IPS-15b (cell line): ENCODE measurements around the gene ZNF808.
"Not testable (repeated sequence)": the region's sequence is repeated elsewhere in the genome, so short reads cannot be mapped to it uniquely, and the experiment has no call there.

Experiments
- H3K27me3 ChIP-seq: one replicate; pipeline ENCODE4 v1.6.1; 2013; ENCODE audit warnings: low read length; ENCODE audit not compliant: control insufficient read depth, insufficient read depth
- H3K36me3 ChIP-seq: one replicate; pipeline ENCODE4 v1.6.1; 2013; ENCODE audit warnings: low read length; ENCODE audit not compliant: control insufficient read depth, insufficient read depth
- H3K4me1 ChIP-seq: one replicate; pipeline ENCODE4 v1.6.1; 2013; ENCODE audit warnings: mild to moderate bottlenecking, low read length; ENCODE audit not compliant: control insufficient read depth, insufficient read depth
- H3K4me3 ChIP-seq: one replicate; pipeline ENCODE4 v1.5.1; 2013; ENCODE audit warnings: low read depth, low read length
- H3K9ac ChIP-seq: one replicate; pipeline ENCODE4 v1.6.1; 2013; ENCODE audit warnings: low read depth, mild to moderate bottlenecking, low read length
- H3K9me3 ChIP-seq: one replicate; pipeline ENCODE4 v1.6.1; 2013; ENCODE audit warnings: mild to moderate bottlenecking, low read length; ENCODE audit not compliant: control insufficient read depth, insufficient read depth

The ZNF808 gene

DNA sequence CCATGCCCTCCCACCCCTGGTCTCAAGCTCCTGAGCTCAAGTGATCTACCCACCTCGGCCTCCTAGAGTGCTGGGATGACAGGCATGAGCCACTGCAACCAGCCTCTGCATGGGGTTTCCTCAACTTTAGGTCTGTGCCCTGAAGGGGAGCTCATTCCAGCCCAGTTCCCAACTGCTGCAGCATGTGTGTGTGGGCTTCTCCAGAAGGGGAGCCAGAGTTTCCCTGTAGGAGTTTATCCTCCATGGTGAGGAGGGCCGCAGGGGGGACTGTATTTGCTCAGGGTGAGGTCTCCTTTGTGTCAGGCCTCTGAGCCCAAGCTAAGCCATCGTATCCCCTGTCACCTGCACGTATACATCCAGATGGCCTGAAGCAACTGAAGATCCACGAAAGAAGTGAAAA lies 11.3 kb upstream of the ZNF808 start:
- Histone ChIP-seq H3K4me3 (no peak overlapping the region), H3K36me3 (no peaks in the 10 kb centered on the region), H3K4me1 (peaks cover 12% of the 10 kb centered on the region), H3K27me3 (no peaks in the 10 kb centered on the region), H3K9ac (no peak overlapping the region), H3K9me3 (no peaks in the 10 kb centered on the region)

DNA sequence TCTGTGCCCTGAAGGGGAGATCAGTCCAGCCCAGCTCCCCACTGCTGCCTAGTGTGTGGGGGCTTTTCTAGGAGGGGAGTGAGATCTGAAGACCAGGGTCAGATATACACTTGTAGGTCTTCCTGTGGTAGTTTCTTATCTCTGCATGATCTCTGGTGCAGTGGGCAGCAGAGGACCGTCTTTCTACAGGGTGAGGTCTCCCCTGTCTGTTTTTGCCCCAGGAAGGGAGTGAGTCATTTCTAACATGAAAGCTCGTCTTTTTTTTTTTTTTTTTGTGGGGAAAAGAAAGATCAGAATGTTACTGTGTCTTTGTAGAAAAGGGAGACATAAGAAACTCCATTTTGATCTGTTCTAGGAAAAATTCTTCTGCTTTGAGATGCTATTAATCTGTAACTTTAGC lies 8.8 kb upstream of the ZNF808 start:
- Histone ChIP-seq H3K4me3 (no peak overlapping the region), H3K4me1 (peaks cover 14% of the 10 kb centered on the region), H3K27me3 (no peaks in the 10 kb centered on the region), H3K36me3 (no peaks in the 10 kb centered on the region), H3K9me3 (no peaks in the 10 kb centered on the region), H3K9ac (no peak overlapping the region)

GRCh38 chr19:52519175-52519574 lies 8.3 kb upstream of the ZNF808 start:
- H3K4me1 ChIP-seq = peaks cover 14% of the 10 kb centered on the region
- not testable (repeated sequence) for H3K4me3 ChIP-seq, H3K9ac ChIP-seq, H3K36me3 ChIP-seq, H3K27me3 ChIP-seq, H3K9me3 ChIP-seq

GRCh38 chr19:52520013-52520412 lies 7.5 kb upstream of the ZNF808 start:
- Histone ChIP-seq H3K9ac (no peak overlapping the region), H3K4me1 (peaks cover 14% of the 10 kb centered on the region), H3K36me3 (no peaks in the 10 kb centered on the region), H3K9me3 (no peaks in the 10 kb centered on the region), H3K4me3 (no peak overlapping the region), H3K27me3 (no peaks in the 10 kb centered on the region)

DNA sequence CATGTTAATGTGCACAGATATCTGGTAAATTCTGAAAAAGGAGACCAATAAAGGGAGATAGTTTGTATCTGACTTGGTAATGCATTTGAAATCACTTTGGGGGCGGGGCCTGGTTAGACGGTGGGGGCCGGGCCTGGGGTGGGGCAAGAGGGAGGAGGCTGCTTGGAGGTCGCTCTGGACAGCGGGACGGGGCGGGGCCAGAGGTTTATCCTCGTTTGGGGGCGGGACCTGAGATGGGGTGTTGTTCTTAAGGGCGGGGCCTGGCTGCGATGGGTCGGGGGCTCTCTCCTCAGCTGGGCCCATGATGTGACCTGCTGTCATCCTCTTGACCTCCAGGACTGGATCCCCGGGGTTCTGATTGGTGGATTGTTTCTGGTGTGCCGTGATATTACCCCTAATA lies 4.9 kb upstream of the ZNF808 start:
- H3K4me1 ChIP-seq = peaks cover 14% of the 10 kb centered on the region
- H3K27me3 ChIP-seq = no peaks in the 10 kb centered on the region
- H3K4me3 ChIP-seq = no peak overlapping the region
- no peaks in the 10 kb centered on the region for H3K9me3 ChIP-seq
- H3K9ac ChIP-seq = no peak overlapping the region
- H3K36me3 ChIP-seq = no peaks in the 10 kb centered on the region

DNA sequence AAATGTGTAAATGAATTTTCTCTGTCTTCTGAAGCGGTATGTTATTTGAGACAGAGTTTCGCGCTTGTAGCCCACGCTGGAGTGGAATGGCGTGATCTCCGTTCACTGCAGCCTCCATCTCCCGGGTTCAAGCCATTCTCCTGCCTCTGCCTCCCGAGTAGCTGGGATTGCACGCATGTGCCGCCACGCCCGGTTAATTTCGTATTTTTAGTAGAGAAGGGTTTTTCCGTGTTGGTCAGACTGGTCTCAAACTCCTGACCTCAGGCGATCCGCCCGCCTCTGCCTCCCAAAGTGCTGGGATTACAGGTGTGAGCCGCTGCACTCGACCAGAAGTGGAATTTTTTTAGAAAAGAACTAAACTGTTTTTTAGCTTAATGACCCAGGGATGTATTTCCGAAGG lies 3.4 kb upstream of the ZNF808 start:
- Histone ChIP-seq H3K9me3 (no peaks in the 10 kb centered on the region), H3K27me3 (no peaks in the 10 kb centered on the region), H3K4me3 (no peak overlapping the region), H3K9ac (no peak overlapping the region), H3K4me1 (peaks cover 9% of the 10 kb centered on the region), H3K36me3 (no peaks in the 10 kb centered on the region)

- Histone ChIP-seq H3K36me3 (no peaks in the 10 kb centered on the region), H3K27me3 (no peaks in the 10 kb centered on the region), H3K9me3 (no peaks in the 10 kb centered on the region), H3K9ac (peak overlapping the region; percentile 65), H3K4me3 (peak overlapping the region; percentile 96), H3K4me1 (no peaks in the 10 kb centered on the region)
Measured at GRCh38 chr19:52527956-52528351, 486 bp downstream of the ZNF808 start.

- H3K9ac ChIP-seq = no peak overlapping the region
- no peaks in the 10 kb centered on the region for H3K36me3 ChIP-seq
- no peaks in the 10 kb centered on the region for H3K9me3 ChIP-seq
- H3K4me3 ChIP-seq = no peak overlapping the region
- no peaks in the 10 kb centered on the region for H3K4me1 ChIP-seq
- H3K27me3 ChIP-seq = no peaks in the 10 kb centered on the region
Measured at GRCh38 chr19:52532480-52532879, 5.0 kb downstream of the ZNF808 start.

DNA sequence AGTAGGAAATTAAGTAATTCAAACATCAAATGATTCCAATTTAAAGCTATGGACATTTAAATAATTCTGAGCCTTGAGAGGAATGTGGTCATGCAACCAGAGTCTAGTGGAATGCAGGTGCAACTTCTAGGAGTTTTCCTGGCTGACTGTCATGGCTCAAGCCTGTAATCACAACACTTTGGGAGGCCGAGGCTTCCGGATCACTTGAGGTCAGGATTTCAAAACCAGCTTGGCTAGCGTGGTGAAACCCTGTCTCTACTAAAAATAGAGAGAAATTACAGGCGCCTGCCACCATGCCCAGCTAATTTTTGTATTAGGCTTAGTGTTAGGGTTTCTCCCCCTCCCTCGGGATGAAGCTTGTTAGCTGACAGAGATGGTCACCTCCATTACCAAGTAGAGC lies 6.4 kb downstream of the ZNF808 start:
- no peaks in the 10 kb centered on the region for H3K36me3 ChIP-seq
- H3K4me1 ChIP-seq = no peaks in the 10 kb centered on the region
- no peaks in the 10 kb centered on the region for H3K27me3 ChIP-seq
- H3K4me3 ChIP-seq = no peak overlapping the region
- no peaks in the 10 kb centered on the region for H3K9me3 ChIP-seq
- H3K9ac ChIP-seq = no peak overlapping the region

GRCh38 chr19:52535385-52535770 lies 7.9 kb downstream of the ZNF808 start:
- not testable (repeated sequence) for H3K4me1 ChIP-seq, H3K9me3 ChIP-seq, H3K27me3 ChIP-seq, H3K36me3 ChIP-seq, H3K9ac ChIP-seq
- H3K4me3 ChIP-seq = peak overlapping the region; percentile 62

- H3K4me1 ChIP-seq = no peaks in the 10 kb centered on the region
- H3K27me3 ChIP-seq = no peaks in the 10 kb centered on the region
- no peak overlapping the region for H3K9ac ChIP-seq
- peak overlapping the region; percentile 93 for H3K4me3 ChIP-seq
- no peaks in the 10 kb centered on the region for H3K36me3 ChIP-seq
- H3K9me3 ChIP-seq = no peaks in the 10 kb centered on the region
Measured at GRCh38 chr19:52535771-52536447, 8.4 kb downstream of the ZNF808 start.

GRCh38 chr19:52536448-52536800 lies 9.0 kb downstream of the ZNF808 start:
- H3K36me3 ChIP-seq = no peaks in the 10 kb centered on the region
- no peak overlapping the region for H3K9ac ChIP-seq

More at GRCh38 chr19:52536448-52536800, 9.0 kb downstream of the ZNF808 start:
- Histone ChIP-seq H3K4me1 (no peaks in the 10 kb centered on the region), H3K4me3 (peak overlapping the region; percentile 93), H3K9me3 (no peaks in the 10 kb centered on the region), H3K27me3 (no peaks in the 10 kb centered on the region)
